ENCODE data around the gene FCHO2.
"Not testable (repeated sequence)": the region's sequence is repeated elsewhere in the genome, so short reads cannot be mapped to it uniquely, and the experiment has no call there.

DNA sequence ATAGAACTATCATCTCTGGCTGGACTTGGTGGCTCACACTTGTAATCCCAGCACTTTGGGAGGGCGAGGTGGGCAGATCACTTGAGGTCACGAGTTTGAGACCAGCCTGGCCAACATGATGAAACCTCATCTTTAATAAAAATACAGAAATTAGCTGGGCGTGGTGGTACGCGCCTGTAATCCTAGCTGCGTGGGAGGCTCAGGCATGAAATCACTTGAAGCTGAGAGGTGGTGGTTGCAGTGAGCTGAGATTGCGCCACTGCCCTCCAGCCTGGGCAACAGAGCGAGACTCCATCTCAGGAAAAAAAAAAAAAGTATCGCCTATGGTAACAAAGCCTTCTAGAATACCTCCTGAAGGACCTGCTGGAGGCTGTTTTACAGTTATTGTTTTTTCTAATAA, 55.8 kb downstream of the FCHO2 start:
- TF ChIP-seq, protein P1, sequence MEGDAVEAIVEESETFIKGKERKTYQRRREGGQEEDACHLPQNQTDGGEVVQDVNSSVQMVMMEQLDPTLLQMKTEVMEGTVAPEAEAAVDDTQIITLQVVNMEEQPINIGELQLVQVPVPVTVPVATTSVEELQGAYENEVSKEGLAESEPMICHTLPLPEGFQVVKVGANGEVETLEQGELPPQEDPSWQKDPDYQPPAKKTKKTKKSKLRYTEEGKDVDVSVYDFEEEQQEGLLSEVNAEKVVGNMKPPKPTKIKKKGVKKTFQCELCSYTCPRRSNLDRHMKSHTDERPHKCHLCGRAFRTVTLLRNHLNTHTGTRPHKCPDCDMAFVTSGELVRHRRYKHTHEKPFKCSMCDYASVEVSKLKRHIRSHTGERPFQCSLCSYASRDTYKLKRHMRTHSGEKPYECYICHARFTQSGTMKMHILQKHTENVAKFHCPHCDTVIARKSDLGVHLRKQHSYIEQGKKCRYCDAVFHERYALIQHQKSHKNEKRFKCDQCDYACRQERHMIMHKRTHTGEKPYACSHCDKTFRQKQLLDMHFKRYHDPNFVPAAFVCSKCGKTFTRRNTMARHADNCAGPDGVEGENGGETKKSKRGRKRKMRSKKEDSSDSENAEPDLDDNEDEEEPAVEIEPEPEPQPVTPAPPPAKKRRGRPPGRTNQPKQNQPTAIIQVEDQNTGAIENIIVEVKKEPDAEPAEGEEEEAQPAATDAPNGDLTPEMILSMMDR (conservative IDR thresholded peaks at IDR 0.05 in 1 of 2, IDR thresholded peaks at IDR 0.05 in 1 of 2; ENCODE audit: extremely low read depth in 1 of 2, insufficient read depth in 1 of 2, low read depth in 1 of 2, low read length in 2 of 2): not testable (repeated sequence)
- TF ChIP-seq EZH2 (IDR thresholded peaks at IDR 0.05; ENCODE audit: borderline replicate concordance, low read length): not testable (repeated sequence)

All from mammary epithelial cell (primary cell).